ENCODE results near the gene DEPDC4. TPM values are rescaled to one million over a fixed set of nuclear protein-coding genes. Genes with fewer than 3 reads are reported as not detected.

DEPDC4 gene
- total RNA-seq, 1 experiment from 2014 or later, result 3.2 TPM

DNA sequence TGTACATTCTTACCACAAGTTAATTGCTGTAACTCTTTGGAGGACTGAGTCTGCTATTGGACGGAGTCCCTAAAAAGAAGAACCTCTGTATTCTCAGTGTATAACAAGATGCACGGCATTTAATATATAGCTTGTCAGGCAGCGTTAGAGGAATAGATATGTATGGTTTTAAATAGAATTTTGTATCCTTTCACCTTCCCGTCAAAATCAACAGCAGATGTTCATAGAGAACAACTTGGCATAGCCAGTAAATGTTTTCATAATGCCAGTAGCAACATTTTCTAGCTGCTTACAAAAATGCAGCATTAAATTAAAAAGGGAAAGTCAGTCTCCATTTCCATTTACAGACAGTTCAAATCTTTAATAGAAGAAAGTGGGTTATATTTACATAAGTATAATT is 6.9 kb upstream of the DEPDC4 start:
- Histone ChIP-seq H4K91ac (ENCODE audit: insufficient read length, low read depth, low read length) (no peak overlapping the region), H3K9ac (ENCODE audit: extremely low read depth, insufficient read length, low read length) (no peak overlapping the region), H3K4ac (ENCODE audit: low read depth, low read length) (no peak overlapping the region), H2AFZ (ENCODE audit: low read length) (no peak overlapping the region), H2BK20ac (ENCODE audit: low read depth, low read length, poor library complexity, severe bottlenecking) (no peak overlapping the region), H3K79me2 (ENCODE audit: insufficient read depth, low read length) (peaks cover 6% of the 10 kb centered on the region; the same call in 1 of the 2 replicates), H2BK5ac (ENCODE audit: insufficient read length, low read length) (no peak overlapping the region), H3K4me1 (ENCODE audit: insufficient read depth, low read length) (0 out of 2 replicates have a peak, but pooled peaks cover 4% of the 10 kb centered on the region), H2BK120ac (ENCODE audit: low read depth, low read length, poor library complexity, severe bottlenecking) (no peak overlapping the region), H3K27me3 (ENCODE audit: insufficient read depth, low read length) (no peaks in the 10 kb centered on the region), H3T11ph (ENCODE audit: low read length) (no peak overlapping the region), H4K20me1 (ENCODE audit: control insufficient read depth, insufficient read depth, insufficient read length) (no peaks in the 10 kb centered on the region), H3K27ac (ENCODE audit: insufficient read length, low read depth, low read length) (no peak overlapping the region), H3K79me1 (ENCODE audit: insufficient read depth, low read depth, low read length, poor library complexity, severe bottlenecking) (no peaks in the 10 kb centered on the region), H3K18ac (ENCODE audit: insufficient read length, low read depth, low read length) (no peak overlapping the region), H3K4me2 (ENCODE audit: insufficient read depth, insufficient read length, low read length) (no peak overlapping the region), H3K9me3 (ENCODE audit: control insufficient read depth, low read depth, low read length) (no peaks in the 10 kb centered on the region), H3K14ac (ENCODE audit: insufficient read depth, low read length) (no peak overlapping the region), H2BK12ac (ENCODE audit: insufficient read length, low read depth, low read length) (no peak overlapping the region), H3K56ac (ENCODE audit: insufficient read length, low read depth, low read length) (no peak overlapping the region), H4K8ac (replicated peaks; ENCODE audit: insufficient read length, low read depth, low read length) (no peak overlapping the region), H4K5ac (ENCODE audit: insufficient read length, low read depth, low read length) (no peak overlapping the region), H3K23ac (ENCODE audit: insufficient read length, low read depth, low read length) (no peak overlapping the region), H2AK5ac (ENCODE audit: insufficient read length, low read length) (no peak overlapping the region), H2BK15ac (ENCODE audit: low read depth, low read length) (no peak overlapping the region), H3K23me2 (ENCODE audit: insufficient read length, low read depth, low read length, poor library complexity, severe bottlenecking) (no peaks in the 10 kb centered on the region)
- TF ChIP-seq, protein P1, sequence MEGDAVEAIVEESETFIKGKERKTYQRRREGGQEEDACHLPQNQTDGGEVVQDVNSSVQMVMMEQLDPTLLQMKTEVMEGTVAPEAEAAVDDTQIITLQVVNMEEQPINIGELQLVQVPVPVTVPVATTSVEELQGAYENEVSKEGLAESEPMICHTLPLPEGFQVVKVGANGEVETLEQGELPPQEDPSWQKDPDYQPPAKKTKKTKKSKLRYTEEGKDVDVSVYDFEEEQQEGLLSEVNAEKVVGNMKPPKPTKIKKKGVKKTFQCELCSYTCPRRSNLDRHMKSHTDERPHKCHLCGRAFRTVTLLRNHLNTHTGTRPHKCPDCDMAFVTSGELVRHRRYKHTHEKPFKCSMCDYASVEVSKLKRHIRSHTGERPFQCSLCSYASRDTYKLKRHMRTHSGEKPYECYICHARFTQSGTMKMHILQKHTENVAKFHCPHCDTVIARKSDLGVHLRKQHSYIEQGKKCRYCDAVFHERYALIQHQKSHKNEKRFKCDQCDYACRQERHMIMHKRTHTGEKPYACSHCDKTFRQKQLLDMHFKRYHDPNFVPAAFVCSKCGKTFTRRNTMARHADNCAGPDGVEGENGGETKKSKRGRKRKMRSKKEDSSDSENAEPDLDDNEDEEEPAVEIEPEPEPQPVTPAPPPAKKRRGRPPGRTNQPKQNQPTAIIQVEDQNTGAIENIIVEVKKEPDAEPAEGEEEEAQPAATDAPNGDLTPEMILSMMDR (conservative IDR thresholded peaks at IDR 0.05), result no peak
- Mint-ChIP-seq H3K27me3 (ENCODE audit: low read depth) (no peaks in the 10 kb centered on the region), H3K4me1 (peaks cover 7 to 8% of the 10 kb centered on the region in 2 experiments), H3K4me3 (no peak overlapping the region), H3K36me3 (ENCODE audit: insufficient read depth in 1 of 3, low read depth in 3 of 3) (peaks cover 2 to 6% (median 2%) of the 10 kb centered on the region in 3 experiments; a peak in 6 of 7 replicates), H3K9me3 (no peaks in the 10 kb centered on the region; a peak in 1 of 5 replicates), H3K27ac (no peak overlapping the region)
- WGBS (ENCODE audit: extremely low coverage, insufficient read length, low lambda C conversion rate), result no CpG with 5 or more reads among the region's 4 CpGs
- no peak for DNase-seq

Data from H9 (cell line).